ENCODE measurements around the gene HBB.
"Not testable (repeated sequence)": the region's sequence is repeated elsewhere in the genome, so short reads cannot be mapped to it uniquely, and the experiment has no call there.

The HBB gene

DNA sequence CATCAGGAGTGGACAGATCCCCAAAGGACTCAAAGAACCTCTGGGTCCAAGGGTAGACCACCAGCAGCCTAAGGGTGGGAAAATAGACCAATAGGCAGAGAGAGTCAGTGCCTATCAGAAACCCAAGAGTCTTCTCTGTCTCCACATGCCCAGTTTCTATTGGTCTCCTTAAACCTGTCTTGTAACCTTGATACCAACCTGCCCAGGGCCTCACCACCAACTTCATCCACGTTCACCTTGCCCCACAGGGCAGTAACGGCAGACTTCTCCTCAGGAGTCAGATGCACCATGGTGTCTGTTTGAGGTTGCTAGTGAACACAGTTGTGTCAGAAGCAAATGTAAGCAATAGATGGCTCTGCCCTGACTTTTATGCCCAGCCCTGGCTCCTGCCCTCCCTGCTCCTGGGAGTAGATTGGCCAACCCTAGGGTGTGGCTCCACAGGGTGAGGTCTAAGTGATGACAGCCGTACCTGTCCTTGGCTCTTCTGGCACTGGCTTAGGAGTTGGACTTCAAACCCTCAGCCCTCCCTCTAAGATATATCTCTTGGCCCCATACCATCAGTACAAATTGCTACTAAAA lies at the start of gene HBB:
HBB (minus strand) TSS at position 340 of the 579 bp plus-strand sequence; CDS start at position 290, 50 bp downstream.
- no peak for DNase-seq

DNA sequence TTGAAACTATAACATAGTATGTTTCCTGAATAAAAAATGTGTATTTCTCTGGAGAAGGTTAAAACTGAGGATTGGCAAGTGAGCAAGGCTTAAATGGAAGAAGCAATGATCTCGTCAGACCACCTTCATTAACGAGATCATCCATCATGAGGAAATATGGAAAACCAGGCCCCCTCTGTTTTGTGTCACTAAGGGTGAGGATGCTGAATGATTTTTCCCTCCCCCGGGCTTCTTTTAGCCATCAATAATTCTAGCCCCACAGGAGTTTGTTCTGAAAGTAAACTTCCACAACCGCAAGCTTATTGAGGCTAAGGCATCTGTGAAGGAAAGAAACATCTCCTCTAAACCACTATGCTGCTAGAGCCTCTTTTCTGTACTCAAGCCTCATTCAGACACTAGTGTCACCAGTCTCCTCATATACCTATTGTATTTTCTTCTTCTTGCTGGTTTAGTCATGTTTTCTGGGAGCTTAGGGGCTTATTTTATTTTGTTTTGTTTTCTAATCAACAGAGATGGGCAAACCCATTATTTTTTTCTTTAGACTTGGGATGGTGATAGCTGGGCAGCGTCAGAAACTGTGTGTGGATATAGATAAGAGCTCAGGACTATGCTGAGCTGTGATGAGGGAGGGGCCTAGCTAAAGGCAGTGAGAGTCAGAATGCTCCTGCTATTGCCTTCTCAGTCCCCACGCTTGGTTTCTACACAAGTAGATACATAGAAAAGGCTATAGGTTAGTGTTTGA lies 48.7 kb upstream of the HBB start:
- no peak for DNase-seq

DNA sequence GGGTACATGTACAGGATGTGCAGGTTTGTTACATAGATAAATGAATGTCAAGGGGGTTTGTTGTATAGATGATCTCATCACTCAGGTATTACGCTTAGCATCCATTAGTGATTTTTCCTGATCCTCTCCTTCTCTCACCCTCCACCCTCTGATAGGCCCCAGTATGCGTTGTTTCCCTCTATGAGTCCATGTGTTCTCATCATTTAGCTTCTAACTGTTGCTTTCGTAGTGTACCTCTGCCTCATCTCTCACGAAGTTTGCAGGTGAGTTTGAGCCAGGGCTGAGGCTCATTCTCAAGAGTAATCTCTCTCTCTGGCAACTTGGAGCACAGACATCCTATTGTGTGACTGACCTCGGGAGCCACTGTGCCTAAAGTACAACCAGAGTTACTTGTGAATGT lies 47.5 kb upstream of the HBB start:
- no peak for DNase-seq

DNA sequence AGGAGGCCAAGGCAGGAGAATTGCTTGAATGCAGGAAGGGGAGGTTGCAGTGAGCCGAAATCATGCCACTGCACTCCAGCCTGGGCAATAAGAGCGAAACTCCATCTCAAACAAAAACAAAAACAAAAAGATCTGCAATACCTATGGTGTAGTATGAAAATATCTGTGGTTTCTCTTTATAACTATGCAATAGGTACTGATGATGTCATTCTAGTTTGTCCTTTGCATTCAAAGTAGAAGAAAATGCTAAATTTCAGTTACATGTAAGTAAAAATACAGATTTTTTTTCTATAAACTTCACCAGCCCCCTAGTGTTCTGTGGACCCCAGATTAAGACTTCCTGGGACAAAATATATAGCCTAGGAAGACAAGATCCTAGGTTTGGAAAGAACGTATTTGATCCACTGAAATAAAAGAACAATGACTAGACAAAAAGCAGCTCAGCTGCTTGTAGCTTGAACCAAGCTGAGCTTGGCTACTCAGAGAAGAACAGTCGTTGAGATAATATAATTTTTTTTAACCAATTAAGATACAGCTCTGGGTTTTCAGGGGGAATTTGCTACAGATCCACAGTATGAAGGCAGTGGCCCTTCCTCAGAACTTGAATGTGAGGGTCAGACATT lies 45.6 kb upstream of the HBB start:
- DNase-seq, result no peak

DNA sequence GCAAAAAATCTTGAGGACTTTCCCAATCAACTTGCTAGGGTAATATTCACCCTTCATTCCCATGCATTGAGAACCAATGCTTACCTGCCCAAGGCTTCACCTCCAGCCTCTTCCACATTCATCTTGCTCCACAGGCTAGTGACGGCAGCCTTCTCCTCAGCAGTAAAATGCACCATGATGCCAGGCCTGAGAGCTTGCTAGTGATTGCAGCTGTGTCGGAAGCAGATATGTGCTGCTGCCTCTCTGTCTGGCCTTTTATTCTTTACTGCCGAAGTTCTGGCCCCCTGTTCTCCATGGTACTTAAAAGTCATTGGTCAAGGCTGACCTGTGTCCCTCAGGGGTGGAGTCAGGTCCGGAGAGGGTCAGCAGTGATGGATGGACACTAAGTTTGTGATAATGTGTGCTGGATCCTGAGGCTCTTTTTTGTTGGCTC lies 42.9 kb upstream of the HBB start, which contains the start of gene HBE1:
HBE1 (minus strand) TSS at position 231 of the 433 bp plus-strand sequence; CDS start at position 176, 55 bp downstream.
- DNase-seq, result no peak

DNA sequence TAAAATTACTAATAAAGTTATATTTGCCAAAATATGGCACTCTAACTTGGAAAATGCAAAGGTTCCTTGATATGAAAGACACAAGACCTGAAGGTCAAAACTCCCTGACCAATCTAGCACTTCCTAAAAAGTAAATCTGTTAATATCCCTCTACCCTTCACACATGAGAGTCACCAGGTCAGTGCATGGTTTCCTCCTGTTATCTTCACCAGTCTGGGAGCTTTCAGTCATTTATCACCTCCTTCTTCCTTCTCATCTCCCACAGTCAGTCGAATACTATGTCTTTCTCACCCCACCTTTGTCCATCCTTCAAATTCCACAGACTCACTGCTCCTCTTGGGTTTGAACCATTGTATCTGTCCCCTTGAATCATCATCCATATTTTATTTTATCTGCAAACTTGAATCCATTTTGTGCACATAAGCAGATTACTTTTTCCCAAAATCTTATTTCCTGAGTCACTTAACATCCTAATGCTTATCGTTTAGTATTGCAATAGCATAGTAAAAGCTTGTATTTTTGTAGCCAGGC lies 40.2 kb upstream of the HBB start:
- no peak for DNase-seq

DNA sequence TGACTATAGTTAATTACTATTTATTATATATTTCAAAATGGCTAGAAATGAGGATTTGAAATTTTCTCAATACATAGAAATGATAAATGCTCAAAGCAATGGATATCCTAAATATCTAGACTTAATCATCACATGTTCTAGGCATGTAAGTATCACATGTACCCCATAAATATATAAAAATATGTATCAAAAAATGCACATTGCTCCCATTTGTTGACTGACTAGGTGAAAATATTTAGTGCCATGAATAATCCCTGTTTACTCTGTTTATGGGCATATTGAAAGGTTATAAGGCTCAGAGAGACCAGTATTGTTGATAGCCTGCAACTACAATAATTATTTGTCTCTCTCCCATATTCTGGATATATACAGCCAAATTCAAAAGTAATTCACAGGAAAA lies 39.7 kb upstream of the HBB start:
- no peak for DNase-seq

DNA sequence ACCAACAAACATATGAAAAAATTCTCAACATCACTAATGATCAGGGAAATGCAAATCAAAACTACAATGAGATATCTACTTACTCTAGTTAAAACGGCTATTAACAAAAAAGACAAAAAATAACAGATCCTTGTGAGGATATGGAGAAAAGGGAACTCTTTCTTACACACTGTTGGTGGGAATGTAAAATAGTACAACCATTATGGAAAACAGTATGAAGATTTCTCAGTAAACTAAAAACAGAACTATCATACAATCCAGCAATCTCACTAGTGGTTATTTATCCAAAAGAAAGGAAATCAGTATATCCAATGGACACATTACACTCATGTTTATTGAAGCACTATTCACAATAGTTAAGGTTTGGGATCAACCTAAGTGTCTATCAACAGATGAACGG lies 39.0 kb upstream of the HBB start:
- no peak for DNase-seq

DNA sequence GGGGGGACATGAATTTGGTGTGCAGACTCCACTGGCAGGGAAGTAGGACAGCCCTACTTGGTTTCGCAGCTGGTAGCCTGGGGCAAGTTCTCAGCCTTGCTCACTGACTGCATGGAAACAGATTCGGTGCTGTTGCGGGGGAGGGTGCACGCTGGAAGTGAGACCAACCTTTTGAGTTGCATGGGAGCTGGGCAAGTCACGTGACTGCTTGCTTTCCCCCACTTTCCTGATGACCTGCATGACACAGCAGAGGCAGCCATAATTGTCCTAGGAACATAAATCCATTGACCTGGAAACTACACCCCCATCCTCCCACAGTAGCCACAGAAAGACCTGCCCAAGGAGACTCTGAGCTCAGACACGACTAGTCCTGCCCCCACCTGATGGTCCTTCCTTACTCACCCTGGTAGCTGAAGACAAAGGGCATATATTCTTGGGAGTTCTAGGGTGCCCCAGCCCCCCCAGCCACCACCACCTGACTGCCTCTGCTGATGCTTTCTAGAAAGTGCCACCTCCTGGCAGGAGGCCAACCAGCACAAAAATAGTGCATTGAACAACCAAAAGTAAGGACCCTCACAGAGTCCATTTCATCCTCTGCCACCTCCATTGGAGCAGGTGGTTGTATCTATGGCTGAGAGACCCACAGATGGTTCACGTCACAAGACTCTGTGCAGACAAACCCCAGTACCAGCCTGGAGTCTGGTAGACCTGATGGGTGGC lies 31.8 kb upstream of the HBB start:
- no peak for DNase-seq

DNA sequence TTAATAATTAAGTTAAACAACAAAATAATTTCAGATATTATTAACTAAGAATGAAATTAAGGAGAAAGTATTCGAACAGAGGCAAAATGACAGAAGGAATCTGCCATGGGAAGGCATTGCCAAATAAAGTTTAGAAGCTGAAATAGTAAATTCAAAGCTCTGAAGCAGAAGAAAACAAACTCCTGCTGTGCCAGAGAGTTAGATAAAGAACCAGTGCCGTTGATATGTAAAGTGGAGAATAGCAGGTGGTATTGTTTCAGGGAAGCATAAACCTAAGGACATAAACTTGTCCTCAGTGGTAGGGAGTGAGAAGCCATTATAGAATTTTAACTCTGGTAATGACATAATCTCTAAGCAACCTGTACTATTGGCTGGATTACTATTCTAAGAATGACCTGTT lies 30.4 kb upstream of the HBB start:
- no peak for DNase-seq

DNA sequence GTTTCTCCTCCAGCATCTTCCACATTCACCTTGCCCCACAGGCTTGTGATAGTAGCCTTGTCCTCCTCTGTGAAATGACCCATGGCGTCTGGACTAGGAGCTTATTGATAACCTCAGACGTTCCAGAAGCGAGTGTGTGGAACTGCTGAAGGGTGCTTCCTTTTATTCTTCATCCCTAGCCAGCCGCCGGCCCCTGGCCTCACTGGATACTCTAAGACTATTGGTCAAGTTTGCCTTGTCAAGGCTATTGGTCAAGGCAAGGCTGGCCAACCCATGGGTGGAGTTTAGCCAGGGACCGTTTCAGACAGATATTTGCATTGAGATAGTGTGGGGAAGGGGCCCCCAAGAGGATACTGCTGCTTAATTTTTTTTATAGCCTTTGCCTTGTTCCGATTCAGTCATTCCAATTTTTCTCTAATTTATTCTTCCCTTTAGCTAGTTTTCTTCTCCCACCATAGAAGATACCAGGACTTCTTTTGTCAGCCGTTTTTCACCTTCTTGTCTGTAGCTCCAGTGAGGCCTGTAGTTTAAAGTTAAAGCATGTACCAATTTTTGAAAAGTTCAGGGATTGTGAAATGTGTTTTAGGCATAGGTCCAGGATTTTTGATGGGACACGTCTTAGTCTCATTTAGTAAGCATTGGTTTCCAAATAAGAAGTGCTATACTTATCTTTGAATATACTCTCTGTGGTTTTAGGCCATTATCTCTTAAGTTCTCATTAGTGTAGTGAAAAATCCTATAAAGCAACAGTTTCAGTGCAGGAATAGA lies 28.0 kb upstream of the HBB start, which contains the start of gene HBG2:
HBG2 (minus strand) TSS at position 136 of the 768 bp plus-strand sequence; CDS start at position 83, 53 bp downstream.
- not testable (repeated sequence) for DNase-seq

DNA sequence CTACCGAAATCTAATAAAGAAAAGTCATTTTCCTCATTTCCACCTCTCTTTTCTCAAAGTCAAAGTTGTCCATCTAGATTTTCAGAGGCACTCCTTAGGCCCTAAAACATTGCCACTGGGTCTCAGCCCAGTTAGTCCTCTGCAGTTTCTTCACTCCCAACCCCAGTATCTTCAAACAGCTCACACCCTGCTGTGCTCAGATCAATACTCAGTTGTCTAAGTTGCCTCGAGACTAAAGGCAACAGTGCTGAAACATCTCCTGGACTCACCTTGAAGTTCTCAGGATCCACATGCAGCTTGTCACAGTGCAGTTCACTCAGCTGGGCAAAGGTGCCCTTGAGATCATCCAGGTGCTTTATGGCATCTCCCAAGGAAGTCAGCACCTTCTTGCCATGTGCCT lies 27.2 kb upstream of the HBB start:
- DNase-seq, result not testable (repeated sequence)

DNA sequence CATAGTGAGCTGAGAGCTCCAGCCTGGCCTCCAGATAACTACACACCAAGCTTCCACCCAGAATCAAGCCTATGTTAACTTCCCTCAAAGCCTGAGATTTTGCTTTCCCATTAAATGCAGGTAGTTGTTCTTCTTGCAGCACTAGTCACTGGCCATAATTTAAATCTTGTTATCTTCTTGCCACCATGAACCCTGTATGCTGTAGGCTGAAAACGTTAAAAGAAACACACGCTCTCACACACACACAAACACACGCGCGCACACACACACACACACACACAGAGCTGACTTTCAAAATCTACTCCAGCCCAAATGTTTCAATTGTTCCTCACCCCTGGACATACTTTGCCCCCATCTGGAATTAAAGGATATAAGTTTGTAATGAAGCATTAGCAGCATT lies 26.6 kb upstream of the HBB start:
- DNase-seq, result not testable (repeated sequence)

DNA sequence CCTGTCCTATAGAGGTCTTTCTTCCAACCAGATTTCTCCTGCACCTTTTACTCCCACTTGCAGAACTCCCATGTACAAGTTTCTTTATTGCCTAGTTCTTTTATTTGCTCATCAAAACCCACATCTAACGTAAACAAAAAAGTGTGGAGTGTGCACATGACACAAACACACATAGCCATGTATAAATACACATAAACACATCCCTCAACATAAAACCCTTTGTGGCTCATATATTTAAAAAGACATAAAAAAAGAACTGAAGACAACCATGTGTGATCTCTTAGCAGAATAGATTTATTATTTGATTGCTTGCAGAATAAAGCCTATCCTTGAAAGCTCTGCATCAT lies 26.0 kb upstream of the HBB start:
- no peak for DNase-seq

DNA sequence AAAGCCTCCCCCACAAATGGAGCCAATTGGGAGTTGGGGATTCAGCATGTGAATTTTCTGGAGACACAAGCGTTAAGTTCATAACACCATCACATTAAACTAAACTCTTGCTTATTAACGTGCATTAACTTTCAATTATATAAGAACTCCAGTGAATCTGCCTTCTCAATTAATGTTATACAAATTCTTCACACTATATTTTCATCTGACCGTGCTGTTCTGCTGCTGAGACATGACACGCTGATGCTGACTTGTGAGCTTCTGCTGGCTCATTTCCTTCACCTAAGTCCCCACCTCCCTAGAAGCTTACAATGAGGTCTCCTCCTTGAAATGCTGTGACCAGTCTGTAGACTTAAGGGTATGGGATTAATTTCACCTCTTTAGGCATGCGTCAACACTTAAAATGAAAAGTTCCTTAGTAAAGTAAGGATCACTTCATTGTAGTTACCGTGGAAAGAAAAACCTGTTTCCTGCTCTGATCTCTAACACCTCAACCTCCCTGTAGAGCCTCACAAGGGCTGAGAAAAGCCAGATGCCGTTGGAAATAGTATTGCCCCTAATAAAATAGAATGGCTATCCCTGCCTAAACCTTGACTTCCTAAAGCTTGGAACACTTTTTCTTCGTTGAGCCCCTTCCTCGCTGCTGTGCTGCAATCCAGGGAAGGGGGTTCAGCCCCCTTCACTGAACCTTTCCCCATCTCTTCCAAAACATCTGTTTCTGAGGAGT lies 25.5 kb upstream of the HBB start:
- no peak for DNase-seq

DNA sequence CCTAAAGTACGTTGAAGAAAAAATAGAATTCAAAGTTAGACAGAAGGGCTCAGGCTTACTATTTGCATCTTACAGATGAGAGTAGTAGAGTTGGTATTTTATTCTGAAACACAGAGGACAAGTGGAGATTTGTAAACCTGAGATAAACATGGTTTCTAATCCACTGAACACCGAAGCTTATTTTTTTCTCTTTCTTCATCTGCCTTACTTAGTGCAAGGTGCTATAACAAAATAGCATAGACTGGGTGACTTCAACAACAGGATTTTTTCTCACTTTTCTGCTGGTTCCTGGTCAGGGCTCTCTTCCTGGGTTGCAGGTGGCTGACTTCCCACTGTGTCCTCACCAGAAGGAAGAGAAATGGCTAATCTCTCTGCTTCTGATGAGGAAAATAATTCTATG lies 24.9 kb upstream of the HBB start:
- no peak for DNase-seq

DNA sequence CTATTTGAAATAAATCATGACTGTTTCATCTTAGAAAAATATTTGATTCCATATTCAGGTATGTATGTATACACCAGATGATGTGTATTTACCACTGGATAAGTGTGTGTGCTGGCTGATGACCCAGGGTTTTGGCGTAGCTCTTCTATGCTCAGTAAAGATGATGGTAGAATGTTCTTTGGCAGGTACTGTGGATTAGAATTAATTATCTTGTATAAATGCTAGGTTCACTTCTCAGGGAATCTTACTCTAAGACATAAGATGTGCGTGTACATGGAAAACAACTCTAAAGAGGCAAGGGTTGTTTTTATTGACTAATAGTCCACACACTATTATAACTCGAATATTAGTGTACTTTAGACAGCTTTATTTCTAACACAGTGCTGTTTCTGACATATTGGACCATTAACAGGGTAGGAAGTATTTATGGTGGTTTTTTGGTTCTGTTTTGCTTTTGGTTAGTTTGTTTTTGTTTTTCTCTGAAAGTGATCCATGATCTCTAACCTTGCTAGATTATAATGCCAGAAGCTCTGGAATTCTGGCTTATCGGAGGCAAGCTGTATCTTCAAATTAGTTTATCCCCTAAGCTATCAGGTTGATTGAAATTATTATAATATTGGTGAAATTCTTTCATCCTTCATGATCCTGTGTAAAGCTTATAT lies 23.8 kb upstream of the HBB start:
- DNase-seq, result no peak

DNA sequence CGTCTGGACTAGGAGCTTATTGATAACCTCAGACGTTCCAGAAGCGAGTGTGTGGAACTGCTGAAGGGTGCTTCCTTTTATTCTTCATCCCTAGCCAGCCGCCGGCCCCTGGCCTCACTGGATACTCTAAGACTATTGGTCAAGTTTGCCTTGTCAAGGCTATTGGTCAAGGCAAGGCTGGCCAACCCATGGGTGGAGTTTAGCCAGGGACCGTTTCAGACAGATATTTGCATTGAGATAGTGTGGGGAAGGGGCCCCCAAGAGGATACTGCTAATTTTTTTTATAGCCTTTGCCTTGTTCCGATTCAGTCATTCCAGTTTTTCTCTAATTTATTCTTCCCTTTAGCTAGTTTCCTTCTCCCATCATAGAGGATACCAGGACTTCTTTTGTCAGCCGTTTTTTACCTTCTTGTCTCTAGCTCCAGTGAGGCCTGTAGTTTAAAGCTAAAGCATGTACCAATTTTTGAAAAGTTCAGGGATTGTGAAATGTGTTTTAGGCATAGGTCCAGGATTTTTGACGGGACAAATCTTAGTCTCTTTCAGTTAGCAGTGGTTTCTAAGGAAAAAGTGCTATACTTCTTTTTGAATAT lies 23.0 kb upstream of the HBB start, which contains the start of gene HBG1:
HBG1 (minus strand) TSS at position 51 of the 590 bp plus-strand sequence. CDS start 53 bp downstream, outside the sequence.
- DNase-seq, result not testable (repeated sequence)

DNA sequence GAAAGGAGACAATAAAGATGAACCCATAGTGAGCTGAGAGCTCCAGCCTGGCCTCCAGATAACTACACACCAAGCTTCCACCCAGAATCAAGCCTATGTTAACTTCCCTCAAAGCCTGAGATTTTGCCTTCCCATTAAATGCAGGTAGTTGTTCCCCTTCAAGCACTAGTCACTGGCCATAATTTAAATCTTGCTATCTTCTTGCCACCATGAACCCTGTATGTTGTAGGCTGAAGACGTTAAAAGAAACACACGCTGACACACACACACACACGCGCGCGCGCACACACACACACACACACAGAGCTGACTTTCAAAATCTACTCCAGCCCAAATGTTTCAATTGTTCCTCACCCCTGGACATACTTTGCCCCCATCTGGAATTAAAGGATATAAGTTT lies 21.6 kb upstream of the HBB start:
- DNase-seq, result not testable (repeated sequence)

DNA sequence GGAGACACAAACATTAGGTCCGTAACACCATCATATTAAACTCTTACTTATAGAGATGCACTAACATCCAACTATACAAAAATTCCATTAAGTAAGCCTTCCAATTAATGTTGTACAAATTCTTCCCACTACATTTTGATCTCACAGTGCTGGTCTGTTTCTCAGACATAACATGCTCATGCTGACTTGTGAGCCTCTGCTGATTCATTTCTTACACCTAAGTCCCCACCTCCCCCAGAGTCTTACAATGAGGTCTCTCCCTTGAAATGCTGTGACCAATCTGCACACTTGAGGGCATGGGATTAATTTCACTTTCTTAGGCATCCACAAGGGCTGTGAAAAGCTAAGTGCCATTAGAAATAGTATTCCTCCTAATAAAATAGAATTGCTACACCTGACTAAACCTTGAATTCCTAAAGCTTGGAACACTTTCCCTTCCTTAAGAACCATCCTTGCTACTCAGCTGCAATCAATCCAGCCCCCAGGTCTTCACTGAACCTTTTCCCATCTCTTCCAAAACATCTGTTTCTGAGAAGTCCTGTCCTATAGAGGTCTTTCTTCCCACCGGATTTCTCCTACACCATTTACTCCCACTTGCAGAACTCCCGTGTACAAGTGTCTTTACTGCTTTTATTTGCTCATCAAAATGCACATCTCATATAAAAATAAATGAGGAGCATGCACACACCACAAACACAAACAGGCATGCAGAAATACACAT lies 20.8 kb upstream of the HBB start:
- no peak for DNase-seq

Data from MV-4-11 (cell line).